ENCODE measurements around the gene SPRR2G. TPM values are rescaled to one million over a fixed set of nuclear protein-coding genes. Genes with fewer than 3 reads are reported as not detected.
"Not testable (repeated sequence)": the region's sequence is repeated elsewhere in the genome, so short reads cannot be mapped to it uniquely, and the experiment has no call there.

Gene SPRR2G
- total RNA-seq, 1 experiment from 2014 or later, result not detected

- ATAC-seq (no peak), DNase-seq (ENCODE audit: low read depth, low spot score) (no peak)
- BruUV-seq (replicated peaks), result no TSS peak
- Histone ChIP-seq H3K9me3 (ENCODE audit: control insufficient read depth, insufficient read depth, low read depth, low read length) (no peaks in the 10 kb centered on the region), H3K27me3 (ENCODE audit: control insufficient read depth, insufficient read depth, low read length) (peaks cover 2% of the 10 kb centered on the region; the same call in 1 of the 2 replicates), H3K27ac (ENCODE audit: low read length) (no peak overlapping the region), H3K36me3 (ENCODE audit: control insufficient read depth, insufficient read depth, low read length) (no peaks in the 10 kb centered on the region), H3K4me3 (ENCODE audit: low read depth in 2 of 2, low read length in 2 of 2) (no peak overlapping the region), H3K4me1 (ENCODE audit: control insufficient read depth, insufficient read depth, low read length) (no peaks in the 10 kb centered on the region)
- TF ChIP-seq TCF7L2 (IDR thresholded peaks at IDR 0.05; ENCODE audit: low read depth, low read length), result no peak
- TF ChIP-seq CTCF (IDR thresholded peaks at IDR 0.05), result peak; percentile 59
- no peak for TF ChIP-seq POLR2AphosphoS5 (IDR thresholded peaks at IDR 0.05; ENCODE audit: low read depth, low read length)
- in situ Hi-C loops (cut with HindIII; ENCODE audit: low pct_unique_long_range_greater_than_20kb, low sequenced_read_pairs), result no loop called here
- ChIA-PET CTCF (no interaction called here), POLR2A (no interaction called here)
- intact Hi-C loops (cut with micrococcal nuclease; ENCODE audit: unreplicated experiment), result loop anchor here (5.0 kb wide), 1 partner anchor 273 kb away; no protein-coding TSS in a partner anchor
Observed at GRCh38 chr1:153190373-153190772, 39.7 kb upstream of the SPRR2G start.

- H3K9me3 ChIP-seq (ENCODE audit: control insufficient read depth, insufficient read depth, low read depth, low read length); H3K4me3 ChIP-seq (ENCODE audit: low read depth in 2 of 2, low read length in 2 of 2); BruUV-seq (replicated peaks); POLR2A ChIA-PET; CTCF ChIA-PET; intact Hi-C loops (cut with micrococcal nuclease; ENCODE audit: unreplicated experiment); H3K36me3 ChIP-seq (ENCODE audit: control insufficient read depth, insufficient read depth, low read length); H3K4me1 ChIP-seq (ENCODE audit: control insufficient read depth, insufficient read depth, low read length); DNase-seq (ENCODE audit: low read depth, low spot score); in situ Hi-C loops (cut with HindIII; ENCODE audit: low pct_unique_long_range_greater_than_20kb, low sequenced_read_pairs); H3K27me3 ChIP-seq (ENCODE audit: control insufficient read depth, insufficient read depth, low read length); ATAC-seq; H3K27ac ChIP-seq (ENCODE audit: low read length): not testable (repeated sequence)
Observed at GRCh38 chr1:153188301-153188700, 37.6 kb upstream of the SPRR2G start.

GRCh38 chr1:153180556-153180955, 29.9 kb upstream of the SPRR2G start:
- POLR2A ChIA-PET, result no interaction called here
- intact Hi-C loops (cut with micrococcal nuclease; ENCODE audit: unreplicated experiment) (no loop called here), in situ Hi-C loops (cut with HindIII; ENCODE audit: low pct_unique_long_range_greater_than_20kb, low sequenced_read_pairs) (no loop called here)
- no peaks in the 10 kb centered on the region; the same call in 1 of the 2 replicates for H3K27me3 ChIP-seq (ENCODE audit: control insufficient read depth, insufficient read depth, low read length)
- no peaks in the 10 kb centered on the region for H3K36me3 ChIP-seq (ENCODE audit: control insufficient read depth, insufficient read depth, low read length)
- BruUV-seq (replicated peaks), result no TSS peak
- DNase-seq (ENCODE audit: low read depth, low spot score) (no peak), ATAC-seq (no peak)
- H3K9me3 ChIP-seq (ENCODE audit: control insufficient read depth, insufficient read depth, low read depth, low read length), result no peaks in the 10 kb centered on the region
- CTCF ChIA-PET, result no interaction called here
- TF ChIP-seq POLR2AphosphoS5 (IDR thresholded peaks at IDR 0.05; ENCODE audit: low read depth, low read length), result no peak
- no peak for TF ChIP-seq SIN3A (IDR thresholded peaks at IDR 0.05; ENCODE audit: borderline replicate concordance, insufficient read depth, low read depth, low read length)
- no peak for TF ChIP-seq REST (IDR thresholded peaks at IDR 0.05; ENCODE audit: insufficient read depth in 1 of 2, low read depth in 2 of 2, low read length in 1 of 2)
- no peak for TF ChIP-seq CTCF (IDR thresholded peaks at IDR 0.05)
- no peak for TF ChIP-seq TCF7L2 (IDR thresholded peaks at IDR 0.05; ENCODE audit: low read depth, low read length)
- no peak overlapping the region for H3K4me3 ChIP-seq (ENCODE audit: low read depth in 2 of 2, low read length in 2 of 2)
- no peak overlapping the region for H3K27ac ChIP-seq (ENCODE audit: low read length)
- no peaks in the 10 kb centered on the region for H3K4me1 ChIP-seq (ENCODE audit: control insufficient read depth, insufficient read depth, low read length)
